ENCODE results near the gene PODNL1. TPM values are rescaled to one million over a fixed set of nuclear protein-coding genes. Genes with fewer than 3 reads are reported as not detected.

PODNL1 gene
- total and polyA plus RNA-seq, 10 of the 15 experiments (the other 5 are each of a cell fraction or from before 2014, with no cell fraction given) = 0.04 to 0.44 TPM; not detected in 8

DNA sequence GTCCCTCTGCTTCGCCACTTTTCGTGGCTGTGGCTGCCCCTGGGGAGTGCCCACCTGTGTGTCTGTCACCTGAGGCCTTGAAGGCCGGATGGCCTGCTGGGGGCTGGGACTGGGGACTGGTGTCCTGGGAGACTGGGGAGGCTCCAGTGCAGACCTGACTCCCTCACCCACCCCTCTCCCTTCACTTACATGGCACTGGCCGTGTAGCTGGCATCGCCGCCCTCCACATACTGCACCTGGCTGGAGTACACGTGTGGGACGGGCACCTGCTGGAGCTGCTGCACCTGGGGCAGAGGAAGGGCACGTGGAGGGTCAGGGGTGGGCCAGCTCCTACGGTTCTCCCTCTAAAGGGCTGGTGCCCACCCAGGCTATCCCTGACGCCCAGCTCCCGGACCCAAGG lies 39.6 kb upstream of the PODNL1 start:
- Histone ChIP-seq H2AFZ (ENCODE audit: control insufficient read depth, low read depth, low read length) (no peak overlapping the region), H3K9ac (ENCODE audit: control insufficient read depth, insufficient read depth, low read length) (no peak overlapping the region), H4K20me1 (ENCODE audit: control insufficient read depth, insufficient read depth) (no peaks in the 10 kb centered on the region), H3K27ac (ENCODE audit: control insufficient read depth, insufficient read depth) (no peak overlapping the region), H3K4me2 (ENCODE audit: control insufficient read depth, insufficient read depth) (no peak overlapping the region), H3K4me1 (ENCODE audit: control insufficient read depth, insufficient read depth, low read length) (no peaks in the 10 kb centered on the region), H3K4me3 (no peak overlapping the region), H3K27me3 (replicated peaks in 1 of 2; ENCODE audit: control insufficient read depth in 2 of 2, insufficient read depth in 2 of 2, low read length in 1 of 2) (no peaks in the 10 kb centered on the region), H3K79me2 (ENCODE audit: control insufficient read depth, insufficient read depth, low read length) (no peaks in the 10 kb centered on the region), H3K36me3 (ENCODE audit: control insufficient read depth in 2 of 2, insufficient read depth in 2 of 2, low read length in 1 of 2) (no peaks in the 10 kb centered on the region; a peak in 1 of 4 replicates), H3K9me3 (replicated peaks; ENCODE audit: control insufficient read depth, insufficient read depth, low read length) (no peaks in the 10 kb centered on the region)
- SMC1A ChIA-PET (ENCODE audit: uncharacterized antibody, unreplicated experiment) = interaction anchor here (1.2 to 1.9 kb wide), 2 partner anchors 11 to 64 kb away, joined by 3 to 4 read pairs; no protein-coding TSS in a partner anchor
- intact Hi-C loops (cut with micrococcal nuclease; ENCODE audit: unreplicated experiment) (no loop called here), in situ Hi-C loops (cut with MboI) (no loop called here)
- no peak for ATAC-seq
- DNase-seq (ENCODE audit: low read depth, low spot score) = no peak
- BruUV-seq (replicated peaks) = no TSS peak
- POLR2A ChIA-PET = no interaction called here
- RAD21 ChIA-PET (ENCODE audit: unreplicated experiment) = no interaction called here
- CTCF ChIA-PET = interaction anchor here (0.7 to 1.1 kb wide), 4 partner anchors 56 to 972 kb away, joined by 3 to 4 read pairs (median 3); no protein-coding TSS in a partner anchor
- FAIRE-seq = no peak
- 97% methylated on average over 12 of the region's 12 CpGs for WGBS (ENCODE audit: insufficient coverage, insufficient replicate concordance, low lambda C conversion rate, missing lambda C conversion rate)
- no peak for TF ChIP-seq YY1 (IDR thresholded peaks at IDR 0.05; ENCODE audit: low read depth, low read length)
- no peak for TF ChIP-seq CREB1 (IDR thresholded peaks at IDR 0.05; ENCODE audit: low read depth)
- no peak for TF ChIP-seq BRCA1 (IDR thresholded peaks at IDR 0.05; ENCODE audit: low read depth, low read length)
- no peak for TF ChIP-seq SP1 (IDR thresholded peaks at IDR 0.05; ENCODE audit: low read depth, low read length)
- no peak for TF ChIP-seq RAD51 (IDR thresholded peaks at IDR 0.05)
- no peak for TF ChIP-seq STAT1 (conservative IDR thresholded peaks at IDR 0.05)
- TF ChIP-seq IKZF1 (conservative IDR thresholded peaks at IDR 0.05) = no peak
- TF ChIP-seq KDM1A (IDR thresholded peaks at IDR 0.05; ENCODE audit: borderline replicate concordance) = no peak
- no peak for TF ChIP-seq IKZF2 (IDR thresholded peaks at IDR 0.05)
- no peak for TF ChIP-seq SKIL (IDR thresholded peaks at IDR 0.05; ENCODE audit: low read depth, poor library complexity, severe bottlenecking)
- TF ChIP-seq, protein P1, sequence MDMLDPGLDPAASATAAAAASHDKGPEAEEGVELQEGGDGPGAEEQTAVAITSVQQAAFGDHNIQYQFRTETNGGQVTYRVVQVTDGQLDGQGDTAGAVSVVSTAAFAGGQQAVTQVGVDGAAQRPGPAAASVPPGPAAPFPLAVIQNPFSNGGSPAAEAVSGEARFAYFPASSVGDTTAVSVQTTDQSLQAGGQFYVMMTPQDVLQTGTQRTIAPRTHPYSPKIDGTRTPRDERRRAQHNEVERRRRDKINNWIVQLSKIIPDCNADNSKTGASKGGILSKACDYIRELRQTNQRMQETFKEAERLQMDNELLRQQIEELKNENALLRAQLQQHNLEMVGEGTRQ (IDR thresholded peaks at IDR 0.05; ENCODE audit: borderline replicate concordance, low read depth, low read length) = no peak
- no peak for TF ChIP-seq NFIC (IDR thresholded peaks at IDR 0.05; ENCODE audit: low read depth, low read length)
- TF ChIP-seq REST (IDR thresholded peaks at IDR 0.05; ENCODE audit: low read depth, low read length) = no peak
- no peak for TF ChIP-seq NBN (IDR thresholded peaks at IDR 0.05)
- TF ChIP-seq EED (IDR thresholded peaks at IDR 0.05; ENCODE audit: low read depth) = no peak
- no peak for TF ChIP-seq FOXK2 (IDR thresholded peaks at IDR 0.05)
- no peak for TF ChIP-seq NFYA (IDR thresholded peaks at IDR 0.05; ENCODE audit: borderline replicate concordance, low read depth, low read length)
- no peak for TF ChIP-seq RUNX3 (IDR thresholded peaks at IDR 0.05; ENCODE audit: low read length)
- no peak for TF ChIP-seq ZBTB33 (IDR thresholded peaks at IDR 0.05)
